NCI-H2196 (cell line): Measurements from ENCODE around the gene GLOD5.

Source experiments
- DNase-seq: peaks from one replicate; lab custom pipeline; 2025; ENCODE audit not compliant: unreplicated experiment; lab: John Stamatoyannopoulos, UW

The GLOD5 gene

DNA sequence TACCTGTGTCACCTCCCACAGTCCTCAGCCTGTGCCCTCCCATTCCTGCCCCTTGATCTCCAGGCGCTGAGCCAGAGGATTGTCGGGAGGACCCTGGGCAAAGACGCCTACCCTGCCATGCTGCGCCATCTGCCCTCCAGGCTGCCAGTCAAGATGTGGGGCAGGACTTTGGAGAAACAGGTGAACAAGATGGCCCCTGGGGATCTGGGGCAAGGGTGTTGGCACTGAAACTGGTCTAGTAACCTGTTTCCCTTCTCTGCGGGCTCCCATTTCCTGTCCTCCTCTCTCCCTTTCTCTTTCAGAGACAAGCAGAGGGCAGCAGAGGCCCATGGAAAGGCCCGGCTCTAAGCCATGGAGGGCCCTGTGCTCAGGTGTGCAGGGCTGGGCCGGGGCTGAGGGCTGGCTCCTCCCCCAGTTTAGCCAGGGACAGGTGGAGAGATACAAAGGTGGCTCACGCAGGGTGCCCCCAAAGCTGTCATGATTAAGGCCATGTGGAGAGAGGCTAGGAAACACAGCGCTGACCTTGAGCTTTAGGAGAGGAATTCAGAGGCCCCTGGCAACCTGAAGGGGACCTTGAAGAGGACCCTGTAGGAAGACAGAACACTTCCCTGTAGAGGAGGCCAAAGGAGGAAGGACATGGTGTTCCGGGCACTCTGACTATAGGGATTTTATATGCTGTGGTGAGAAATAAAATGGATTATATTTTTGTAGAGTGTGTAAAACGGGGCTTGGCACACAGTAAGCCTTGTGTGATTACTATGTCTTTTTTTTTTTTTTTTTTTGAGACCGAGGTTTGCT, at the start of gene GLOD5:
Gene GLOD5, plus strand, starts transcription at position 74 of the 798 bp plus-strand sequence. Its CDS starts 44 bp downstream, at position 118.
- DNase-seq = peak; percentile 48

DNA sequence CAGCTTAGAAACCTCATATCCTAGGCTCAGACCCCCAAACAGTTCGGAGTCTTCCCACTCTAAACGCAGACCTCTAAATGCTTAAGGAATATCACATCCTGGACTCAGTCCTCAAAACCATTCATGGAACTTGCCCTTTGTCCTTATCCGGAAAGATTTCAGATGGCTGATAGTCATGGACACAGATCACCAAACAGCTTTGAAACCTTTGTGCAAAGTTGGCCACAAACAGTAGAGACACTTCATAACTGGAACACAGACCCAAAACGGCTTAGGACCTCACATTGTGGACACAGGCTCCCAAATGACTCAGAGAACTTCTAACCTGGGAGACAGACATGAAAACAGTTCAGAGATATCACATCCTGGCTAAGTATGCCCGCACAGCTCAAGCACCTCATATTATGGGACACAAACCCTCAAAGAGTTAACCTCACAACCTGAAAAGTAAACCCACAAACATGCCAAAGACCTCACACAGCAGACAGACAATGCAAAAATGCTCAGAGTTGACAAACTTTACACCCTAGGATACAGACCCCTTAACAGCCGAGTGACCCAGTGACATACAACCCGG, 49.5 kb upstream of the GLOD5 start:
- no peak for DNase-seq

DNA sequence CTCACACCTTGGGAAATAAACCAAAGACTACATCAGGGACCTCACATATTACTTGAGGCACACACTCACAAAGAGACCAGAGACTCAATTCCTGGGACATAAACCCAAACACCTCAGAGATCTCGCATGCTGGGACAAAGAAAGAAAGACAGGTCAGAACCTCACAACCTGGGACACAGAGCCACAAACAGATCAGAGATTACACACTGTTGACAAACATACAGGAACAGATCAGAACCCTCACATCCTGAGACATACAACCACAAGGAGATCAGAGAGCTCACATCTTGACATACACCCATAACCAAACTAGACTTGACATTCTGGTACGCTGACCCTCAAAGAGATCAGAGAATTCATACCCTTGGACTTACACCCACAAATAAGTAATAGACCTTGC, 47.7 kb upstream of the GLOD5 start:
- no peak for DNase-seq

DNA sequence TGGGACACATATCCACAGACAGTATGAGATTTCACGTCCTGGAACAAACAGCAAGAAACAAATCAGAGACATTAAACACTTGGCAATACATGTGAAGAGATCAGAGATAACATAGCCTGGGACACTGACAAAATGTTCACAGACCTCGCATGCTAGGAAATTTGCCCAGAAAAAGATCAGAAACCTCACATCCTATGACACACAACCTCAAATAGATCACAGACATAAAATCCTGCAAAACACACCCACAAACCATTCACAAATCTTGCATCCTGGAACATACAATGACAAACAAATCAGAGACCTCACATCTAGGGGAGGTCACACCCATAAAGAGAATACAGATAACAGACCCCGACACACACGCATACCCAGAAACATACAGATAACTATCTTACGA, 47.0 kb upstream of the GLOD5 start:
- no peak for DNase-seq

DNA sequence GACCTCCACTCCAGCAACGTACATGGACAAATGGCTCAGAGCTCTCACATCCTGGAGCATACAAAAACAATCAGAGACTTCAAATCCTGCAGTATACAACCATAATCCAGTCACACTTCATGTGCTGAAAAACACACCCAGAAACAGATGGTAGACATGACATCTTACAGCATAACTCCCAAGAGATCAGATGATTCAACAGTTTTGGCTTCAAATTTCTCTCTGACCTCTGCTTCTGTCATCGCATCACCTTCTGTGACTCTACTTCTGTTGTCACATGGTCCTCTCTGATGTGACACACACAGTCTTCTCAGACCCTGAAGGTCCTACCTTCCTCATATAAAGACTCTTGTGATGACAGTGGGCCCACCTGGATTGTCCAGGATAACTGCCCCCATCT, 46.5 kb upstream of the GLOD5 start:
- DNase-seq = no peak

DNA sequence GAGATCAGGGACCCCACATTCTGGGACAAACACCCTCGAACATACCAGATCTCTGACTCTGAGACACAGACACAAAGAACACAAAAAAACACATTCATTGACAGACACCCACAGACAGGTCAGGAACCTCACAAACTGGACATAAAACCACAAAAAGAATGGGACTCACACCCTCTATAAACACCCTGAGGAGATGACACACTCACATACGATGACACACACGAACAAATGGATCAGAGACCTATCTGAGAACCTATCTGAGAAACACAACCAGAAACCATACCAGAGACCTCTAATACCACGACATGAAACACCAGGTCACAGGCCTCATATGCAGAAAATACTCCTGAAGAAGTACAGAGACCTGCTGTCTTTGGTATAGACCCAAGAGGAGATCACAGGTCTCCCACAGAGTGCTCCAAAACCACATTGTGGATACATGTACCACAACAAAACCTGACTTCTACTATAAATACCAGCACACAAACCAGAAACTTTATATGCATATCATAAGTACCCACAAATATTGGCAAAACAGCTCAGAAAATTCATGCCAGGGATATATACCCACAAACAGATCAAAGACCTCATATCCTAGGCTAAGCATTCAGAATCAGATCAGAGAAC, 45.6 kb upstream of the GLOD5 start:
- DNase-seq = no peak

DNA sequence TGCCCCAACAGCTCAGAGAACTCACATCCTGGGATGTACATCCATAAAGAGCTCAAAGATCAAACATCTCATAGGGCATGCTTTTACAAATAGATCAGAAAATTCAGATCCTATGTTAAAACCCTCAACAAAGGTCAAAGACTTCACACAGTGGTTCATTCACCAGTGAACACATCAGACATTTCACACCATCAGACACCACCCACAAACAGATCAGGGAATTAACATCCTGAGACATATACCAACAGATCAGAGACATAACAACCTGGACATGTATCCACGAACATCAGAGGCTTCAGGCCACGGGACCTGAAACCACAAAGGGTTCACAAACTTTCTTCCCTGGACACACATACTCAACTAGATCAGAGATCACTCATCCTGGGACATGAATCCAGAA, 41.6 kb upstream of the GLOD5 start:
- no peak for DNase-seq

DNA sequence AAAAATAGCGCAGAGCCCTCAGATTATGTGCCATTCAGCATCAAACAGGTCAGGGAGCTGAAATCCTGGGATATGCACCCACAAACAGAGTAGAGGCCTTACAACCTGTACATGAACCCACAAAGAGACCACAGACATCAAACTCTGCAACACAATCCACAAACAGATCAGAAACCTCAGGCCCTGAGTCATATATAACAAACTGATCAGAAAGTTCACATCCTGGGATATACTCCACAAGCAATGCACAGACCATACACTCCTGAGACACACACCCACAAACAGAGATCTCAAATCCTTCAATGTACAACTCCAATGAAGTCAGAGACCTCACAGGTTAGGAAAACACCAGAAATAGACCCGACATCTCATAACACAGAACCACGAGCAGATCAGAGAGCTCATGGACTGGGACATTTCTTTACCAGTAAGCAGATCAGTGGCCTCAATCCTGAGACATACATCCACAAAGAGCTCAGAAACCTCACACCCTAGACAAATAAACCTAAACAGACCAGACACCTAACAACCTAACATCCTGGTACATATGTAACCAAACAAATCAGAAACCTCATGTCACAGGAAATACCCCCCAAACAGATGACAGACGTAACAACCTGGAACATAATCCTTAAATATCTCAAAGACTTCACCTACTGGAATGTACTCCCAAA, 40.8 kb upstream of the GLOD5 start:
- no peak for DNase-seq

DNA sequence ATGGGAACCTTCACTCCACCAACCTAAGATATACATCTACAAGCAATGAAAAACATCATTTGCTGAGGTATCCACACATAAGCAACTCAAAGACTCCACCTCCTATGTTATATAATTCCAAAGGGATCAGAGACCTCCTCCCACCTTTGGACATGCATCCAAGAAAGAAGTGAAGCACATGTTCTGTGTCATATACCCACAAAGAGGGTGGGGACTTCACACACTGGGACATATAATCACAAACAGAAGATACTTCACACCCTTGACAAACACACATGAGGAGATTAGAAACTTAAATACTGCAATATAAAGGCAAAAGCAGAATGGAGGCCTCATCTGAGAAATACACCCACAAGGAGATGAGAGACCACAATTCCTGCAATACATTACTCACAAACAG, 39.6 kb upstream of the GLOD5 start:
- no peak for DNase-seq

DNA sequence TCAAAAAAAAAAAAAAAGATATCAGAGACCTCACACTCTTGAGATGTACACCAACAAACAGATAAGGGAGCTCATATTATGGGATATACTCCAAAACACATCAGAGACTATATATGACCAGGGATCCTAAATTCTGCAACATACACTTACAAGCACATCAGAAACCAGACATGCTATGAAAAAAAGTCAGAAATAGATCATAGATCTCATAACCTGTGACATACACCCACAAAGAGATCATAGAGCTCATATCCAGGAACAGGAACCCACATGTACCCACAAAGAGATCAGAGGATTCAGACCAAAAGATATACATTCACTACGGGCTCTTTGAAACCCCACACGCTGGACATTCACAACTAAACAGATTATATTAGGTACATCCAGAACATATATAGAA, 35.0 kb upstream of the GLOD5 start:
- DNase-seq = no peak

DNA sequence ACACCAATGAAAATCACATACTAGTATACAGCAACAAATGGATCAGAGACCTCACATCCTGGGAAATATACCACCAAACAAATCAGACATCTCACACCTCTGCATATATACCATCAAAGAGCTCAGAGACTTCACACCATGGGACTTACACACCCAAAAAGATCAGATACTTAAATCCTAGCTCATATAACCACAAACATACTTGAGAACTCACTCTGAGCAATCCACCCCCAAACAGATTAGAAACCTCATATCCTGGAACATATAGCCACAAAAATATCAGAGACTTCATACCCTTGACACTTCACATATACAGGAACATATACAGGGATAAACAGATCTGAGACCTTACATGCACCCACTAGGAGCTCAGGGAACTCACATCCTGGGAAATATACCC, 32.9 kb upstream of the GLOD5 start:
- no peak for DNase-seq

DNA sequence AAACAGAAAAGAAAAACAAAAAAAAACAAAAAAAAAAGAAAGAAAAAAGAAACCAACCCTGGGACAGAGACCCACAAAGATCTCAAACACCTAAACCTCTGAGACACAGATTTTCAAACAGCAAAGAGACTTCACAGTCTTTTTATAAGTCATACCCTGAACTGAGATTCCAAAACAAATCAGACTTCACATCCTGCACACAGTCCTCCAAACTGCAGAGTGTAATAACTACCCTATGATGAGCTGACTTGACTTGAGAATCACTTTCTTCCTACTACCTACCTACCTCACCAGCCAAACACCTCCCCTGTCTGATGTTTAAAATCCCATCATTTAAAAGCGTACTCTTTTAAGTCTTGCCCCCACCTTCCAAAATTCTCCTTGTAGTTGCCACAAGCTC, 25.2 kb upstream of the GLOD5 start:
- DNase-seq = no peak

DNA sequence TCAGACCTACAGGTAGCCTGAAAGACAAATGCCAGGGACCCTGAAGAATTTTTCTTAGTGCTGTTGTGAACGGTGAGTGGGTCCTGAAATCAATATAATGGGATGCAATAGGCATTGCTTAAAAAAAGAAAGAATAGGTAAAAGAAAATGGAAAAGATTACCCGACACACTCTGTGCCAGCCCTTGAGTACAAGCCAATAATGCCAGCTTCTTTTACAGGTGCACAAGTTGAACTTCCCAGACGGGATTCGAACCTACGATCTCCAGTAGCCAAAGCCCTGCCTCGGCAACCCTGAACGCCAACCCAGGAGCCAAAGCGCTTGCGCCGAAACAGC, 24.7 kb upstream of the GLOD5 start:
- no peak for DNase-seq

DNA sequence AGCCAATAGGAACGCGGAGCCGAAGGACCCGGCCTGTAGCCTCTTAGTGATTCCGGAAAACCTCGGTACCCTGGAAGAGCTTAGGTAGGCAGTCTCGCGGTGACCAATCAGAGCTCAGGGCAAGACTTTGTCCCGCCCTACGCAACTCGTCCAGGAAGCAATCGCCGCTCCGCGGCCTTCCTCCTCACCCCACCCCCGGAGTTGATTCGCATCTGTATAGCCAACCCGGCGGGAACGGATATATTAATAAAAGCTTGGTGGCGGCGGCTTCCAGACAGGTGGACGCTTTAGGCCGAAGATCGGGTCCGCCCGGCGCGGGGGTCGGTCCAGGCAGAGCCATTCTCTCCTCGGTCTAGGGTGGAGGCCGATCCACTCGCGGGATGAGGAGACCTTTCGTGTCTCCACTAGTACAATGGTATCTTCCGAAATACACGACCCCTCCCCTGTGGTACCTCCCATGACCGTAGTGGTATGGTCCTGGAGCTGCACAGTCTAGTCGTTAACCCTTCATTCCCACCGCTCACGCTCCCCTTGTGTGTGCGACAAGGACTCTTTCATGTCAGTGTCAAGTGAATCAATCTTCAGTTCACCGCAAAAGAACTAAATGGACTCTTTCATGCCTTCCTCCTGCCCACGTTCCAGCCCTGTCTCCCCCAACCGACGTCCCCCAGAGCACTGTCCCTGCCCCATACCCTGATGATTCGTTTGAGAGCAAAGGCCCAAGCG, 24.2 kb upstream of the GLOD5 start:
- DNase-seq = peak; percentile 88

DNA sequence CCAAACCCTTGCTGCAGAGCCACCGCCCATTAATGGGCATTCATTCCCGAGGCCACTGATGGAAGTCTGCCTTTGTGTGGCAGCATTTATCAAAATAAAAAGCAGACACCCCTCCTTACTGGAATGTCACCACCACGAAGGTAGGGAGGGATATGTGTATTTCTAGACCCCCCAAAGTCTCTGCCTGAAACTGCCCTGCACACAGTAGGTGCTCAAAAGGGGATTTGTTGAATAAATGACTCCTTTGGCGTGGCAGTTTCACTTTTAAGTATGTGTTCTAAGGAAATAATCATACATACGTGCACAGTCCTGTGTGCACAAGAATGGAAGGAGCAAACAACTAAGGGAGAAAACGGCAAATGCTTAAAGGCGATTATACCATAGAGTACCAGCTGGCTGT, 23.6 kb upstream of the GLOD5 start:
- DNase-seq = no peak

DNA sequence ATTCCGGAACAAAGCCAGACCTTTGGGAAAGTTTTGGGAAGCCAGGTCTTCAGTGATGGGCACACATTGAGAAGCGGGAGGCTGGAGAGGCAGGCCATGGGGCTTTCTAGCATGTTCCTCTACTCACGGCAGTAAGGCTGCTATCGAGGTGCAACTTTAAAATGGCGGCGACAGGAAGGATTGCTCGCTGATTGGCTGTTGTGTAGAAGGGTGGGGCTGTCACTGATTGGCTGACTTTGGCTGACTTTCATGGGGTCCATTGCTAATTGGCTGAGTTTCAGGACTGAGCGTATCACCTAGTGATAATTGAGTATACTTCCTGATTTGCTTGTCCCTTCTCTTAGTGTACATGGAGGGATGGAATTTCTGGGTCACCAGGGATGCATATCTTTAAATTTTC, 19.7 kb upstream of the GLOD5 start:
- DNase-seq = no peak

DNA sequence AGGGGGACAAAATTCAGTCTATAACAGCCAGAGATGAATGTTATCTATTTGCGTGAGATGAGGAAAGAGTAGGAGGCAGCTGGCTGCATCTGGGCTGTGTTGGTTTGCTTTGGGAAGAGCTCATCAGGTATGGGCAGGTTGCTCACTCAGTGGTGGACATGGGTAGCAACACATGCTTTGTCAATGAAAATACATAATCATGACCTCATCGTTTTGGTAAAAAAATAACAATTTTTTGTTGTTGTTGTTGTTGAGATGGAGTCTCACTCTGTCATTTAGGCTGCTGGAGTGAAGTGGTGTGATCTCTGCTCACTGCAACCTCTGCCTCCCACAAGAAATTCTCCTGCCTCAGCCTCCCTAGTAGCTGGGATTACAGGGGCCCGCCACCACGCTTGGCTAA, 16.3 kb upstream of the GLOD5 start:
- no peak for DNase-seq

DNA sequence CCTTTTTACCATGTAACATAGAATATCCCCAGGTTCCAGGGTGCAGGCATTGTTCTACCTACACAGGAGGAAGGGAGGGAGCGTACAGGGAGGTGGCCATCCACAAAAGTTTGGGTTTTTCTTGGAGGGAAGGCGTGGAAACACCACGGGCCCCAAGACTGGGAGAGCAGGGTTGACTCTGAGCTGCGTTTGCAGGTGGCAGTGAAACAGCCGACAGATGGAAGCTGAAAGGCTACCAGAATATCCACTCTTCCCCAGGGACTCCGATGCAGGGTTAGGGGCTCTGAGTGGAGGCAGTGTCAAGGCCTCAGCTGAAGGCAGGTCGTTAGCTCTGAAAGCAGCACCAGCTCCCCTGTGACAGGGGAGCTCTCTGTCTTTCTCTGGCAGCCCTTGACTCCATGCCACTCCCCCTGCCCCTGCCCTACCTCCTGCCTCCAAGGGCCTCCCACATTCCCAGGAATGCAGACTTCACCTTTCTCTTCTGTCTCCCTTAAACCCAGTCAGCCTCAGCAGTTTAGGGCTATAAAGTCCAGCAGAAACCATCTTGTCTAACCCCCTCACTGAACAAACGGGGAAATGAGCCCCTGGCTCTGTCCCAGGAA, 14.0 kb upstream of the GLOD5 start:
- no peak for DNase-seq

DNA sequence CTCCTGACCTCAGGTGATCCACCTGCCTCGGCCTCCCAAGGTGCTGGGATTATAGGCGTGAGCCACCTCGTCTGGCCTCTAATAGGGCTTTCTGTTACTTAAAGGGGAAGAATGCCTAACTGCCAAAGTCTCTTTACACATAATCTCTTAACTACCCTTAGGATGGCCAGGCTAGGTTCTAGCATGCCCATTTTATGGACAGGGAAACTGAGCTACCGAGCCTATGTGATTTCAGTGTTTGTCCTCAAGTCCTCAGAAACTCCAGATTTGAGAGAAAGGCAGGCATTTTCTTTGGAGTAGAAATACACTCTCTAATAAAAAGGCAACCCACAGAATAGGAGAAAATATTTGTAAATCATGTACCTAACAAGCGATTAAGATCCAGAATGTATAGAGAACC, 12.4 kb upstream of the GLOD5 start:
- DNase-seq = no peak

DNA sequence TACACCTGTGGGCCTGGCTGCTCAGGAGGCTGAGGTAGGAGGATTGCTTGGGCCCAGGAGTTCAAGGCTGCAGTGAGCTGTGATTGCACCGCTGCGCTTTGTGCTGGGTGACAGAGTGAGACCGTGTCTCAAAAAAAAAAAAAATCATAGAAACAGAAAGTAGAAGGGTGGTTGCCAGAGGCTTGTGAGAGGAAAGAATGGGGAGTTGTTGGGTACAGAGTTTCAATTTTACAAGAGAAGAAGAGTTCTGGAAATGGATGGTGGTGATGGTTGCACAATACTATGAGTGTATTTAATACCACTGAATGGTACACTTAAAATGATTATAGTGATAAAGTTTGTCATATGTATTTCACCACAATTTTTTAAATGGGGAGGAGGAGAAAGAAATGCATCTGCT, 10.2 kb upstream of the GLOD5 start:
- DNase-seq = no peak

DNA sequence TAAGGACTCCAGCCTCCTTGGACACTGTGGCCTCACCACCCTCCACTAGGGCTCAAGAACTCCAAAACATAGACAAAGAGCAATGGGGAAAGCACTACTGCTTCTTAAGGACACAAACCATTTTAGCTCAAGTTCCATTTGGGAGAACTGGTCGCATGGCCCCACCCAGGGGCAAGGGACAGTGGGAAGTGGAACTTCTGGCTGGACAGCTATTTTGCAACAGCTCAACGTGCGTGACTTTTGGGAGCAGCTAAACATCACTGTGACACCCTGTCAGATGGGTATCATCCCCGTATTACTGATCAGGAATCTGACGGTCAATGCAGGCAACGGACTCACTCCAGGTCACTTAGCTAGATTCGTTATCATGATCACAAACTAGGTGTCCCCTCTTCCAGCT, 9.0 kb upstream of the GLOD5 start:
- no peak for DNase-seq
